HCT116 (cell line): ENCODE data around the gene GMCL1. TPM values are rescaled to one million over a fixed set of nuclear protein-coding genes. Genes with fewer than 3 reads are reported as not detected.

Experiments used
- ATAC-seq: fragments of 200-7000 bp; cut with Tn5 transposase; 2 replicates; pipeline ENCODE4 v1.9.1; 2020; ENCODE audit warnings: mild to moderate bottlenecking, moderate library complexity
- BruUV-seq: library from RNA; stranded (reverse); fragments of 400-500 nt; replicated peaks from 2 replicates; lab custom pipeline; 2021; lab: Mats Ljungman, UMichigan
- CTCF ChIA-PET: fragments of 300-600 bp; sonication (Branson Sonifier 250); formaldehyde crosslinking; loops from one replicate; lab custom pipeline; 2021; ENCODE audit warnings: antibody characterized with exemption; lab: Charles Lee
- POLR2A ChIA-PET: fragments of 300-600, 350-600 bp; sonication (Branson Sonifier 250); formaldehyde crosslinking; loops from one replicate; lab custom pipeline; 2021; ENCODE audit warnings: antibody characterized with exemption; lab: Charles Lee
- RAD21 ChIA-PET, 2 experiments: fragments of 300-600 bp; sonication (Branson Sonifier 250); formaldehyde crosslinking; loops; one replicate each; lab custom pipeline; 2023; ENCODE audit warnings: low total read pairs in 2 of 2; ENCODE audit not compliant: uncharacterized antibody in 2 of 2, unreplicated experiment in 2 of 2, low non-redundant PET in 1 of 2; lab: Charles Lee
- DNase-seq: peaks from one replicate; pipeline ENCODE4 v3.0.0-alpha.2; 2010; ENCODE audit warnings: low read depth, low spot score
- H2AFZ ChIP-seq: fragments of 200-600 bp; shearing (Covaris generic), sonication (generic); 2 replicates; pipeline ENCODE4 v1.6.1; 2017; ENCODE audit warnings: low read depth, mixed run types, mixed read lengths, antibody characterized with exemption, low read length; ENCODE audit not compliant: poor library complexity, severe bottlenecking
- H3K27ac ChIP-seq: 2 replicates; pipeline ENCODE4 v1.5.1; 2012; ENCODE audit warnings: low read depth, low read length
- H3K27me3 ChIP-seq: fragments of 200-600 bp; sonication (generic); 2 replicates; pipeline ENCODE4 v1.6.1; 2016; ENCODE audit warnings: mixed run types, low read length, mixed read lengths; ENCODE audit not compliant: insufficient read depth
- H3K36me3 ChIP-seq, 2 experiments: fragments of 200-500 bp in 1 of 2; fragments of 200-600 bp in 1 of 2; sonication (Bioruptor generic) in 1 of 2; sonication (generic) in 1 of 2; 2 replicates each; pipeline versions ENCODE4 v1.5.1 to v1.6.1; 2014 to 2016; ENCODE audit warnings: low read length in 2 of 2, inconsistent platforms in 1 of 2, mixed read lengths in 1 of 2, mixed run types in 1 of 2; ENCODE audit not compliant: insufficient read depth in 2 of 2, control insufficient read depth in 1 of 2
- H3K4me1 ChIP-seq, 2 experiments: fragments of 200-600 bp in 1 of 2; sonication (generic) in 1 of 2; 2 replicates each; pipeline versions ENCODE4 v1.5.1 to v1.6.1; 2012 to 2017; ENCODE audit warnings: low read length in 2 of 2, inconsistent platforms in 1 of 2, mild to moderate bottlenecking in 1 of 2, mixed read lengths in 1 of 2, mixed run types in 1 of 2, moderate library complexity in 1 of 2; ENCODE audit not compliant: insufficient read depth in 2 of 2, control insufficient read depth in 1 of 2
- H3K4me2 ChIP-seq: fragments of 200-600 bp; sonication (generic); 2 replicates; pipeline ENCODE4 v1.6.1; 2017; ENCODE audit warnings: mixed run types, low read length, mixed read lengths
- H3K4me3 ChIP-seq, 2 experiments: fragments of 200-600 bp in 1 of 2; sonication (generic) in 1 of 2; replicated peaks in 1 of 2; 2 replicates each; pipeline ENCODE4 v1.5.1; 2011 to 2016; ENCODE audit warnings: low read length in 2 of 2, control low read depth in 1 of 2, low read depth in 1 of 2, mild to moderate bottlenecking in 1 of 2, mixed read lengths in 1 of 2, mixed run types in 1 of 2
- H3K79me2 ChIP-seq: fragments of 200-600 bp; sonication (generic); 2 replicates; pipeline ENCODE4 v1.6.1; 2017; ENCODE audit warnings: mild to moderate bottlenecking, mixed run types, low read length, moderate library complexity, mixed read lengths; ENCODE audit not compliant: insufficient read depth
- H3K9ac ChIP-seq: fragments of 200-600 bp; sonication (generic); 2 replicates; pipeline ENCODE4 v1.6.1; 2016; ENCODE audit warnings: low read length, mixed read lengths
- H3K9me2 ChIP-seq: fragments of 200-600 bp; sonication (generic), shearing (Covaris generic); 2 replicates; pipeline ENCODE4 v1.6.1; 2017; ENCODE audit warnings: mixed run types, mild to moderate bottlenecking, moderate library complexity; ENCODE audit not compliant: insufficient read depth
- H3K9me3 ChIP-seq, 2 experiments: fragments of 200-500 bp in 1 of 2; fragments of 200-600 bp in 1 of 2; sonication (Bioruptor generic) in 1 of 2; sonication (generic) in 1 of 2; 2 replicates each; pipeline ENCODE4 v1.6.1; 2014 to 2017; ENCODE audit warnings: low read length in 2 of 2, mixed read lengths in 2 of 2, inconsistent platforms in 1 of 2, low read depth in 1 of 2, mild to moderate bottlenecking in 1 of 2, mixed run types in 1 of 2, moderate library complexity in 1 of 2; ENCODE audit not compliant: control insufficient read depth in 1 of 2, insufficient read depth in 1 of 2
- H4K20me1 ChIP-seq: fragments of 200-600 bp; sonication (generic), shearing (Covaris generic); 2 replicates; pipeline ENCODE4 v1.6.1; 2017; ENCODE audit warnings: mixed run types, mild to moderate bottlenecking, moderate library complexity; ENCODE audit not compliant: insufficient read depth
- CEBPB ChIP-seq: IDR thresholded peaks from 2 replicates; pipeline ENCODE4 v1.6.1; 2012; ENCODE audit warnings: low read depth
- ELF1 ChIP-seq: IDR thresholded peaks from 2 replicates; pipeline ENCODE4 v1.6.1; 2012; ENCODE audit warnings: low read depth, borderline replicate concordance
- JUND ChIP-seq: IDR thresholded peaks from 2 replicates; pipeline ENCODE4 v1.6.1; 2012
- POLR2A ChIP-seq: IDR thresholded peaks from 2 replicates; pipeline ENCODE4 v1.7.0; 2011; ENCODE audit warnings: borderline replicate concordance; ENCODE audit not compliant: insufficient read depth, insufficient read length; ENCODE audit errors: extremely low read depth
- POLR2AphosphoS5 ChIP-seq: IDR thresholded peaks from 2 replicates; pipeline ENCODE4 v1.6.1; 2011; ENCODE audit warnings: mild to moderate bottlenecking, low read depth, low read length, moderate library complexity
- RAD21 ChIP-seq: IDR thresholded peaks from 2 replicates; pipeline ENCODE4 v1.6.1; 2012; ENCODE audit warnings: low read depth, mild to moderate bottlenecking
- REST ChIP-seq: IDR thresholded peaks from 2 replicates; pipeline ENCODE4 v1.6.1; 2012; ENCODE audit warnings: low read depth
- SIN3A ChIP-seq: IDR thresholded peaks from 2 replicates; pipeline ENCODE4 v1.6.1; 2012; ENCODE audit warnings: low read depth
- SP1 ChIP-seq: IDR thresholded peaks from 2 replicates; pipeline ENCODE4 v1.6.1; 2012; ENCODE audit warnings: low read depth
- SRF ChIP-seq: IDR thresholded peaks from 2 replicates; pipeline ENCODE4 v1.6.1; 2012; ENCODE audit warnings: low read depth
- YY1 ChIP-seq: IDR thresholded peaks from 2 replicates; pipeline ENCODE4 v1.6.1; 2011; ENCODE audit warnings: low read length, low read depth, moderate library complexity, mild to moderate bottlenecking; ENCODE audit not compliant: insufficient replicate concordance; ENCODE audit errors: extremely low read depth
- ZFX ChIP-seq: fragments of 450-650 bp; IDR thresholded peaks from 2 replicates; pipeline ENCODE4 v1.6.1; 2017
- ZNF274 ChIP-seq: fragments of 200-500 bp; sonication (Bioruptor generic); IDR thresholded peaks from 2 replicates; pipeline ENCODE4 v1.6.1; 2014; ENCODE audit warnings: mild to moderate bottlenecking, low read depth, low read length, inconsistent platforms
- intact Hi-C: fragments of 100-400 bp; cut with micrococcal nuclease; formaldehyde crosslinking; loops from 2 replicates; pipeline ENCODE4 v1.10.0; 2022
- total RNA-seq: library from RNA; stranded (reverse); gene quantifications from one replicate; pipeline ENCODE4 v1.2.1, GENCODE V29; 2021; ENCODE audit not compliant: unreplicated experiment
- TF ChIP-seq, protein P1 (sequence below): IDR thresholded peaks from 2 replicates; pipeline ENCODE4 v1.6.1; 2012
- TF ChIP-seq, protein P2 (sequence below): IDR thresholded peaks from 2 replicates; pipeline ENCODE4 v1.6.1; 2012

The GMCL1 gene
- total RNA-seq, 1 experiment from 2014 or later: 16.7 TPM

GRCh38 chr2:69888451-69888850 lies 59.0 kb downstream of the GMCL1 start:
- Histone ChIP-seq H3K9ac (no peak overlapping the region), H2AFZ (no peak overlapping the region), H3K27me3 (no peaks in the 10 kb centered on the region), H3K9me2 (no peaks in the 10 kb centered on the region), H3K79me2 (no peaks in the 10 kb centered on the region), H3K36me3 (no peaks in the 10 kb centered on the region), H3K4me1 (peaks cover 2% of the 10 kb centered on the region in 2 experiments; a peak in 3 of 4 replicates), H3K4me3 (no peak overlapping the region)
- intact Hi-C loops: no loop called here
- CTCF ChIA-PET: no interaction called here
- no TSS peak for BruUV-seq
- no peak for ATAC-seq
- TF ChIP-seq ELF1 (no peak), ZFX (no peak), YY1 (no peak), CEBPB (no peak), POLR2AphosphoS5 (no peak), JUND (no peak)
- TF ChIP-seq, protein P1, sequence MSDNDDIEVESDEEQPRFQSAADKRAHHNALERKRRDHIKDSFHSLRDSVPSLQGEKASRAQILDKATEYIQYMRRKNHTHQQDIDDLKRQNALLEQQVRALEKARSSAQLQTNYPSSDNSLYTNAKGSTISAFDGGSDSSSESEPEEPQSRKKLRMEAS: no peak
- TF ChIP-seq, protein P2, sequence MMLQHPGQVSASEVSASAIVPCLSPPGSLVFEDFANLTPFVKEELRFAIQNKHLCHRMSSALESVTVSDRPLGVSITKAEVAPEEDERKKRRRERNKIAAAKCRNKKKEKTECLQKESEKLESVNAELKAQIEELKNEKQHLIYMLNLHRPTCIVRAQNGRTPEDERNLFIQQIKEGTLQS: no peak
- TF ChIP-seq, all 23 proteins: peak for 0
- H3K9me3 ChIP-seq: no peaks in the 10 kb centered on the region
- no peak overlapping the region for H3K4me2 ChIP-seq
- H3K27ac ChIP-seq: no peak overlapping the region
- ChIA-PET RAD21 (no interaction called here), POLR2A (interaction anchor here (0.6 kb wide), 1 partner anchor 301 kb away, joined by 3 read pairs; no protein-coding TSS in a partner anchor)
- no peaks in the 10 kb centered on the region for H4K20me1 ChIP-seq
- DNase-seq: no peak

- no peak for TF ChIP-seq REST
- TF ChIP-seq POLR2A: no peak
- TF ChIP-seq ZNF274: no peak
- TF ChIP-seq YY1: no peak
- TF ChIP-seq SP1: no peak
- no peak for TF ChIP-seq SIN3A
- no peak for TF ChIP-seq RAD21
- no peak for TF ChIP-seq SRF
- no peak for DNase-seq
- ChIA-PET CTCF (no interaction called here), RAD21 (no interaction called here), POLR2A (interaction anchor here (0.7 kb wide), 1 partner anchor 454 kb away, joined by 3 read pairs; no protein-coding TSS in a partner anchor)
- Histone ChIP-seq H3K9me3 (no peaks in the 10 kb centered on the region), H3K27me3 (no peaks in the 10 kb centered on the region), H3K4me3 (no peak overlapping the region), H2AFZ (no peak overlapping the region), H3K9ac (no peak overlapping the region), H3K36me3 (no peaks in the 10 kb centered on the region), H3K79me2 (peaks cover 5% of the 10 kb centered on the region), H3K9me2 (no peaks in the 10 kb centered on the region), H4K20me1 (no peaks in the 10 kb centered on the region), H3K27ac (no peak overlapping the region), H3K4me2 (no peak overlapping the region), H3K4me1 (peaks cover 2 to 5% of the 10 kb centered on the region in 2 experiments; a peak in 3 of 4 replicates)
- ATAC-seq: no peak
- BruUV-seq: no TSS peak
- intact Hi-C loops: no loop called here
Measured at GRCh38 chr2:69889302-69889701, 59.8 kb downstream of the GMCL1 start.
